Neural cell (in vitro differentiated cells): ENCODE results near the gene STK24. TPM values are rescaled to one million over a fixed set of nuclear protein-coding genes. Genes with fewer than 3 reads are reported as not detected.

Source experiments
- H2AFZ ChIP-seq: fragments of 200-600, 300-800 bp; sonication (generic), shearing (Covaris generic); 2 replicates; pipeline ENCODE4 v1.6.0; 2014; ENCODE audit warnings: low read depth, mild to moderate bottlenecking, antibody characterized with exemption, low read length, moderate library complexity
- H3F3A ChIP-seq: fragments of 200-600 bp; shearing (Covaris generic); 2 replicates; pipeline ENCODE4 v1.6.1; 2016; ENCODE audit warnings: mild to moderate bottlenecking, moderate library complexity, mixed read lengths, antibody characterized with exemption, low read length; ENCODE audit not compliant: insufficient read depth, poor library complexity, severe bottlenecking
- H3K27ac ChIP-seq: fragments of 200-600, 300-800 bp; sonication (generic), shearing (Covaris generic); 2 replicates; pipeline ENCODE4 v1.5.1; 2014; ENCODE audit warnings: mild to moderate bottlenecking, low read length, moderate library complexity
- H3K27me3 ChIP-seq: fragments of 300-800, 200-600 bp; sonication (generic), shearing (Covaris generic); 2 replicates; pipeline ENCODE4 v1.6.0; 2014; ENCODE audit warnings: mild to moderate bottlenecking, low read depth, low read length, moderate library complexity; ENCODE audit not compliant: insufficient read depth
- H3K36me3 ChIP-seq: fragments of 300-800, 200-600 bp; sonication (generic), shearing (Covaris generic); 2 replicates; pipeline ENCODE4 v1.5.1; 2014; ENCODE audit warnings: mild to moderate bottlenecking, antibody characterized with exemption, low read length, moderate library complexity; ENCODE audit not compliant: insufficient read depth
- H3K4me2 ChIP-seq: fragments of 300-800, 200-600 bp; sonication (generic), shearing (Covaris generic); 2 replicates; pipeline ENCODE4 v1.6.0; 2014; ENCODE audit warnings: mild to moderate bottlenecking, low read length
- H3K4me3 ChIP-seq: fragments of 300-800, 200-600 bp; sonication (generic), shearing (Covaris generic); 2 replicates; pipeline ENCODE4 v1.5.1; 2014; ENCODE audit warnings: mild to moderate bottlenecking, low read length, moderate library complexity
- H3K79me2 ChIP-seq: fragments of 200-600 bp; shearing (Covaris generic); replicated peaks from 2 replicates; pipeline ENCODE4 v1.6.0; 2014; ENCODE audit warnings: mild to moderate bottlenecking, low read length, moderate library complexity; ENCODE audit not compliant: insufficient read depth
- H3K9ac ChIP-seq: fragments of 300-800, 200-600 bp; sonication (generic), shearing (Covaris generic); 2 replicates; pipeline ENCODE4 v1.6.1; 2016; ENCODE audit warnings: mild to moderate bottlenecking, low read length, mixed read lengths
- H3K9me2 ChIP-seq: fragments of 200-600 bp; shearing (Covaris generic); 2 replicates; pipeline ENCODE4 v1.6.1; 2016; ENCODE audit warnings: mild to moderate bottlenecking, low read length, mixed read lengths; ENCODE audit not compliant: insufficient read depth
- H3K9me3 ChIP-seq: fragments of 200-600, 300-800 bp; sonication (generic), shearing (Covaris generic); 2 replicates; pipeline ENCODE4 v1.6.1; 2016; ENCODE audit warnings: mild to moderate bottlenecking, mixed run types, low read length, moderate library complexity, mixed read lengths
- H4K20me1 ChIP-seq: fragments of 200-600 bp; shearing (Covaris generic); 2 replicates; pipeline ENCODE4 v1.6.1; 2016; ENCODE audit warnings: mild to moderate bottlenecking, mixed run types; ENCODE audit not compliant: insufficient read depth
- EP300 ChIP-seq: fragments of 450-650 bp; conservative IDR thresholded peaks from 2 replicates; pipeline ENCODE4 v1.6.1; 2014; ENCODE audit warnings: antibody characterized with exemption, mild to moderate bottlenecking, moderate library complexity; ENCODE audit not compliant: poor library complexity, severe bottlenecking
- EZH2 ChIP-seq: fragments of 200-600, 300-800 bp; shearing (Covaris generic), sonication (generic); IDR thresholded peaks from 2 replicates; pipeline ENCODE4 v1.6.1; 2014; ENCODE audit warnings: antibody characterized with exemption, low read length, borderline replicate concordance, mild to moderate bottlenecking; ENCODE audit not compliant: insufficient read depth, poor library complexity, severe bottlenecking
- MXI1 ChIP-seq: fragments of 450-650 bp; conservative IDR thresholded peaks from 2 replicates; pipeline ENCODE4 v1.6.1; 2014; ENCODE audit warnings: antibody characterized with exemption, mild to moderate bottlenecking; ENCODE audit not compliant: poor library complexity, severe bottlenecking
- POLR2AphosphoS5 ChIP-seq: IDR thresholded peaks from 2 replicates; pipeline ENCODE4 v1.6.1; 2012
- RAD21 ChIP-seq: fragments of 450-650 bp; conservative IDR thresholded peaks from 2 replicates; pipeline ENCODE4 v1.6.1; 2014; ENCODE audit warnings: antibody characterized with exemption, mild to moderate bottlenecking, moderate library complexity
- SMC3 ChIP-seq: fragments of 450-650 bp; conservative IDR thresholded peaks from 2 replicates; pipeline ENCODE4 v1.6.1; 2014; ENCODE audit warnings: antibody characterized with exemption, mild to moderate bottlenecking, moderate library complexity; ENCODE audit not compliant: poor library complexity
- TAF1 ChIP-seq: IDR thresholded peaks from 2 replicates; pipeline ENCODE4 v1.6.1; 2012; ENCODE audit warnings: low read depth
- polyA plus RNA-seq: library from polyadenylated mRNA; depleted of rRNA; stranded (reverse); fragments of >200 nt; gene quantifications from 2 replicates; pipeline ENCODE4 v1.2.3, GENCODE V29; 2014
- TF ChIP-seq, protein P1 (sequence below): fragments of 450-650 bp; IDR thresholded peaks from 2 replicates; pipeline ENCODE4 v1.5.1; 2014; ENCODE audit warnings: antibody characterized with exemption, mild to moderate bottlenecking, moderate library complexity; ENCODE audit not compliant: poor library complexity, severe bottlenecking
- TF ChIP-seq, protein P2 (sequence below): IDR thresholded peaks from 2 replicates; pipeline ENCODE4 v1.6.1; 2012; ENCODE audit warnings: borderline replicate concordance

STK24 gene
- polyA plus RNA-seq, 1 donor from 2014 or later = 66.0 TPM

DNA sequence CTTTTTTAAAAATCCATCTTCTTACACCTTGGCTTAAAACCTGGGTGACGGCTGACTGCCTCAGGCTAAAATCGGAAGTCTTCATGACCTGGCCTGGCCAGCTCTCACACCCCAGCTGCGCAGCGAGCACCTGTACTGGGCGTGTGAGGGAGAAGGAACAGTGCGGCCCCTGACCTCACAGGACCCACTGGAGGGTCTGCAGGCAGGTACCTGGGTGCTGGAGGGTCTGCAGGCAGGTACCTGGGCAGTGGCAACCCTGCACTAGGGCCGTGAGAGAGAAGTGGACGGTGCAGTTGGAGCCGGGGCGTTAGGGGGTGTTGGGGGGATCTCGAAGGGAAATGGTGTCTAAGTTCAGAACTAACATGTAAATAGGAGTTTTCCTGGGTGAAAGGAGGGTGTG, 144.3 kb downstream of the STK24 start:
- Histone ChIP-seq H3K4me3 (no peak overlapping the region), H3F3A (no peaks in the 10 kb centered on the region), H3K9me3 (no peaks in the 10 kb centered on the region), H3K79me2 (no peaks in the 10 kb centered on the region), H3K9me2 (no peaks in the 10 kb centered on the region), H4K20me1 (no peaks in the 10 kb centered on the region), H3K36me3 (no peaks in the 10 kb centered on the region), H3K4me2 (no peak overlapping the region), H2AFZ (no peak overlapping the region), H3K9ac (no peak overlapping the region), H3K27ac (no peak overlapping the region), H3K27me3 (no peaks in the 10 kb centered on the region)
- TF ChIP-seq SMC3 (no peak), RAD21 (no peak), MXI1 (no peak), POLR2AphosphoS5 (no peak), EZH2 (no peak), TAF1 (no peak), EP300 (no peak)
- TF ChIP-seq, protein P1, sequence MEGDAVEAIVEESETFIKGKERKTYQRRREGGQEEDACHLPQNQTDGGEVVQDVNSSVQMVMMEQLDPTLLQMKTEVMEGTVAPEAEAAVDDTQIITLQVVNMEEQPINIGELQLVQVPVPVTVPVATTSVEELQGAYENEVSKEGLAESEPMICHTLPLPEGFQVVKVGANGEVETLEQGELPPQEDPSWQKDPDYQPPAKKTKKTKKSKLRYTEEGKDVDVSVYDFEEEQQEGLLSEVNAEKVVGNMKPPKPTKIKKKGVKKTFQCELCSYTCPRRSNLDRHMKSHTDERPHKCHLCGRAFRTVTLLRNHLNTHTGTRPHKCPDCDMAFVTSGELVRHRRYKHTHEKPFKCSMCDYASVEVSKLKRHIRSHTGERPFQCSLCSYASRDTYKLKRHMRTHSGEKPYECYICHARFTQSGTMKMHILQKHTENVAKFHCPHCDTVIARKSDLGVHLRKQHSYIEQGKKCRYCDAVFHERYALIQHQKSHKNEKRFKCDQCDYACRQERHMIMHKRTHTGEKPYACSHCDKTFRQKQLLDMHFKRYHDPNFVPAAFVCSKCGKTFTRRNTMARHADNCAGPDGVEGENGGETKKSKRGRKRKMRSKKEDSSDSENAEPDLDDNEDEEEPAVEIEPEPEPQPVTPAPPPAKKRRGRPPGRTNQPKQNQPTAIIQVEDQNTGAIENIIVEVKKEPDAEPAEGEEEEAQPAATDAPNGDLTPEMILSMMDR = no peak
- TF ChIP-seq, protein P2, sequence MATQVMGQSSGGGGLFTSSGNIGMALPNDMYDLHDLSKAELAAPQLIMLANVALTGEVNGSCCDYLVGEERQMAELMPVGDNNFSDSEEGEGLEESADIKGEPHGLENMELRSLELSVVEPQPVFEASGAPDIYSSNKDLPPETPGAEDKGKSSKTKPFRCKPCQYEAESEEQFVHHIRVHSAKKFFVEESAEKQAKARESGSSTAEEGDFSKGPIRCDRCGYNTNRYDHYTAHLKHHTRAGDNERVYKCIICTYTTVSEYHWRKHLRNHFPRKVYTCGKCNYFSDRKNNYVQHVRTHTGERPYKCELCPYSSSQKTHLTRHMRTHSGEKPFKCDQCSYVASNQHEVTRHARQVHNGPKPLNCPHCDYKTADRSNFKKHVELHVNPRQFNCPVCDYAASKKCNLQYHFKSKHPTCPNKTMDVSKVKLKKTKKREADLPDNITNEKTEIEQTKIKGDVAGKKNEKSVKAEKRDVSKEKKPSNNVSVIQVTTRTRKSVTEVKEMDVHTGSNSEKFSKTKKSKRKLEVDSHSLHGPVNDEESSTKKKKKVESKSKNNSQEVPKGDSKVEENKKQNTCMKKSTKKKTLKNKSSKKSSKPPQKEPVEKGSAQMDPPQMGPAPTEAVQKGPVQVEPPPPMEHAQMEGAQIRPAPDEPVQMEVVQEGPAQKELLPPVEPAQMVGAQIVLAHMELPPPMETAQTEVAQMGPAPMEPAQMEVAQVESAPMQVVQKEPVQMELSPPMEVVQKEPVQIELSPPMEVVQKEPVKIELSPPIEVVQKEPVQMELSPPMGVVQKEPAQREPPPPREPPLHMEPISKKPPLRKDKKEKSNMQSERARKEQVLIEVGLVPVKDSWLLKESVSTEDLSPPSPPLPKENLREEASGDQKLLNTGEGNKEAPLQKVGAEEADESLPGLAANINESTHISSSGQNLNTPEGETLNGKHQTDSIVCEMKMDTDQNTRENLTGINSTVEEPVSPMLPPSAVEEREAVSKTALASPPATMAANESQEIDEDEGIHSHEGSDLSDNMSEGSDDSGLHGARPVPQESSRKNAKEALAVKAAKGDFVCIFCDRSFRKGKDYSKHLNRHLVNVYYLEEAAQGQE = no peak

DNA sequence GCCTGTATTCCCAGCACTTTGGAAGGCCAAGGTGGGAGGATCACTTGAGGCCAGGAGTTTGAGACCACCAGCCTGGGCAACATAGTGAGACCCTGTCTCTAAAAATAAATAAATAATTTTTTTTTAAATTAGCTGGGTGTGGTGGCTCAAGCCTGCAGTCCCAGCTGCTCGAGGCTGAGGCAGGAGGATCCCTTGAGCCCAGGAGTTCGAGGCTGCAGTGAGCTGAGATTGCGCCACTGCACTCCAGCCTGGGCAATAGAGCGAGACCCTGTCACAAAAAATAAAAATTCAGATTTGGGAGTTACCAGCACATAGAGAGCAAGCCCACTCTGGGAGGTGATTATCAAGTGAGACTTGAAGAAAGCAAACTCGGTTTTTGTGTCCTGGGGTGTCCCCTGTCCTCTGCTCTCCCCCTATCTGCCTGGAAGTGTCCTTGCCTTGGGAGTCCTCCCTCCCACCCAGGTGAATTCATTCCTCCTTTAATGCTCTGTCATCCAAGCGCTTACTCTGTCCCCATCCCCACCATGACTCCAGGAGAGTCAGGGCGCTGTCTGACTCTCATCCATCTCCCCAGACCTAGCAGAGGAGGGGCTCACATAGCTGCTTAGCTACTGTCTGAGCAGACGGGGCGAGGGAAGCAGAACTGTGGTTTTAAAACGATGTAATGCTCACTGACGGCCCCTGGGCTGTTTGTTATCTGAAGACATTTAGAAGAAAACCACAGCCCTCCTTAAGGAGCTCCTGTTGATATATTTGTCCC, 146.8 kb downstream of the STK24 start:
- H3K27ac ChIP-seq = no peak overlapping the region
- H2AFZ ChIP-seq = no peak overlapping the region

More for the DNA sequence above, 146.8 kb downstream of the STK24 start:
- H3K9ac ChIP-seq = no peak overlapping the region
- H3K4me2 ChIP-seq = no peak overlapping the region
- no peaks in the 10 kb centered on the region for H4K20me1 ChIP-seq
- H3K9me2 ChIP-seq = no peaks in the 10 kb centered on the region
- H3F3A ChIP-seq = no peaks in the 10 kb centered on the region
- no peaks in the 10 kb centered on the region for H3K36me3 ChIP-seq
- no peaks in the 10 kb centered on the region for H3K9me3 ChIP-seq
- TF ChIP-seq, protein P2 = no peak
- no peak for TF ChIP-seq EZH2
- no peak overlapping the region for H3K4me3 ChIP-seq
- H3K27me3 ChIP-seq = no peaks in the 10 kb centered on the region
- no peaks in the 10 kb centered on the region for H3K79me2 ChIP-seq
